ENCODE results near the gene OSCAR.
"Not testable (repeated sequence)": the region's sequence is repeated elsewhere in the genome, so short reads cannot be mapped to it uniquely, and the experiment has no call there.

OSCAR gene

DNA sequence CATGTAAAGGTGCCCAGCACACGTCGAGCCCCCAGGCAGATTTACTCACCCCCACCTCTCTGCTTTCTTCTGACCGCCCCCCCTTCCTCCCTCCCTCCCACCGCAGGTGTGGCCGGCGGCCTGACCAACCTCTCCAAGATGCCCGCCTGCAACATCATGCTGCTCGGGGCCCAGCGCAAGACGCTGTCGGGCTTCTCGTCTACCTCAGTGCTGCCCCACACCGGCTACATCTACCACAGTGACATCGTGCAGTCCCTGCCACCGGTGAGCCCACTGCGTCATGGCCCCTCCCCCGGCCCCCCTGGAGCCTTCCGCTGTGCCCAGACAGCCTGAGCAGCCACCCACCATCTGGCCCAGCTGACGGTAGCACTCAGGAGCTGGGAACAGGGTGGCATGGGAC lies 23.8 kb upstream of the OSCAR start:
- no peak for DNase-seq

- DNase-seq = no peak
Measured at GRCh38 chr19:54123682-54124081, 23.1 kb upstream of the OSCAR start.

DNA sequence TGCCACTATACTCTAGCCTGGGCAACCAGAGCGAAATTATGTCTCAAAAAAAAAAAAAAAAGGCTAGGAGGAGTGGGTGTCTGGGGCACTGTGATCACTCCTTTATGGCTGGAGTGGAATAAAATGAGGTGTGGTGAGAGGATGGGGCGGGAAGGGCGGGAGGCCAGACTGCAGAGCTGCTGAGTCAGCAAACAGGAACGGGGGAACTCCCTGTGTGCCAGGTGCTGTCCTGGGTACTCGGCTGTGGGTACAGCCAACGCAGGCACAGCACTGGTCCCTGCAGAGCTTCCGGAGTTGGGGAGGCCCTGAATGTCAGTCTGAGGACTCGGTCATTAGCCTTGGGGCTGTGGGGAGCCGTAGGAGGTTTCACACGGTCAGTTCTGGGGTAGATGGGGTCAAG lies 20.7 kb upstream of the OSCAR start:
- no peak for DNase-seq

GRCh38 chr19:54115109-54116063 lies 14.8 kb upstream of the OSCAR start, which contains the start of the genes PRPF31 and TFPT:
TSS of gene PRPF31 (plus strand) at chr19:54115754. CDS start at chr19:54118279, 2,525 bp downstream.
TSS of gene TFPT (minus strand) at chr19:54115657. CDS start at chr19:54115269, 388 bp downstream.
- peak; percentile 94 for DNase-seq

GRCh38 chr19:54114340-54115108 lies 13.9 kb upstream of the OSCAR start:
- DNase-seq = peak; percentile 21

DNA sequence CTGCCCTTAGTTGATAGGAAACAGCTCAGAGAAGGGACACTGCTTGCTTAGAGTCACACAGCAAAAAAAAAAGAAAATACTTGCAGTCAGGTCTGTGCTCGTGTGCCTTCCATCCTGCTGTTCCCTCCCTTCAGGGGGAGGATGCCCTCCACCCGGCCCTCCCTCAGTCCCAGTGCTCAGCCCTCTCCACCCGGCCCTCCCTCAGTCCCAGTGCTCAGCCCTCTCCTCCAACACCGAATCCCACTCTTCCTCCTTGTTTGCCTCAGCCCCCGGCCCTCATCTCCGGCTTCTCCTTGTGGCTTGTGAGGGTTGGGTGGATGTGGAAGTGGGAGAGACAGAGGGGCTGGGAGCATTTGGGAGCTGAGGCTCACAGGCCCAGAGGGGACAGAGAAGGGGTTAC lies 9.0 kb upstream of the OSCAR start:
- no peak for DNase-seq

DNA sequence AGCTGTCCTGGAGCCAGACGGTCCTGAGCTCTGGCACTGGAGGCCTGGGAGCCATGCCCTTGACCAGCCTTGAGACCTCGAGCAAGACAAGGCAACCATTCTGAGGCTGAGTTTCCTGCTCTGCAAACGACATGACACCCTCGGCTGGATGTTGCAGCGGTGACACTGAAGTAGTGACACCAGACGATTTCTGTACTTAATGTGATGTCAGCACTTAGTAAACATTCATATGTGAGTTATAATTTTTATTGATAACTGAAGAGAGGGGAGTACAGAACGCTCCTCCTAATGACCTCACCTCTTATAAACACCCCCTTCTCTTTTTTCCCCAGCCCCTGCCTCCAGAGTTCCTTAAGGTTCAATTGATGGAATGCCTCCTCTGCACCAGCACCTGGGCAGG lies 7.9 kb upstream of the OSCAR start:
- no peak for DNase-seq

GRCh38 chr19:54107876-54108490 lies 7.4 kb upstream of the OSCAR start:
- DNase-seq = no peak

DNA sequence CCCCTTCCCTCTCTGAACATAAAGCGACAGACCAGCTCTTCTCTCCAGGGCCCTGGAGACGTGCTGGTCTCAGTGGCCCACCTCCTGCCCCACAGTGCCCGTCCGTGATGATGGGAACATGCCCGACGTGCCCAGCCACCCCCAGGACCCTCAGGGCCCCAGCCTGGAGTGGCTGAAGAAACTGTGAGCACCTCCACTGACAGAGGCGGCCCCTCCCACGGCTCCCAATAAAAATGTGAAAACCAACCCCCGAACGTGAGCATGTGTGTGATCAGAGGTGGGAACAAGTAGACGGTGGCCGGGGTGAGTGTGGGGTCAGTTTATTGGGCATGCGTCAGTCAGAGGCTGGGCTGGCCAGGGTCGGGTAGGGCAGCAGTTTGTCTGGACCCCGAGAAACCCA lies 6.1 kb upstream of the OSCAR start:
- DNase-seq = no peak

GRCh38 chr19:54105796-54106195 lies 5.2 kb upstream of the OSCAR start:
- no peak for DNase-seq

- no peak for DNase-seq
Measured at GRCh38 chr19:54104998-54105715, 4.6 kb upstream of the OSCAR start.

- peak; percentile 94 for DNase-seq
Measured at GRCh38 chr19:54102421-54103169, 2.0 kb upstream of the OSCAR start, which contains the start of gene NDUFA3. TSS of gene NDUFA3 (plus strand) at chr19:54102855. CDS start at chr19:54102879, 24 bp downstream.

DNA sequence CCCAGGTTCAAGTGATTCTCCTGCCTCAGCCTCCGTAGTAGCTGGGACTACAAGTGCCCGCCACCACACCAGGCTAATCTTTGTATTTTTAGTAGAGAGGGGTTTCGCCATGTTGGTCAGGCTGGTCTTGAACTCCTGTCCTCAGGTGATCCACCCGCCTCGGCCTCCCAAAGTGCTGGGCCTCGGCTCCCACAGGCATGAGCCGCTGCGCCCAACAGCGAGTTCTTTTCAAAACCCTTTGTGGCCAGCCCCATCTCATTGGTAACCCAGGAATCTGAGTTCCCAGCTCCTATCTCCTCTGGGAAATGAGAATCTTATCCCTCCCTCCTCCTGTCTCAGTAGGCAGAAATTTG lies 724 bp downstream of the OSCAR start:
- DNase-seq = not testable (repeated sequence)

- no peak for DNase-seq
Measured at GRCh38 chr19:54099190-54099902, 1.3 kb downstream of the OSCAR start.

DNA sequence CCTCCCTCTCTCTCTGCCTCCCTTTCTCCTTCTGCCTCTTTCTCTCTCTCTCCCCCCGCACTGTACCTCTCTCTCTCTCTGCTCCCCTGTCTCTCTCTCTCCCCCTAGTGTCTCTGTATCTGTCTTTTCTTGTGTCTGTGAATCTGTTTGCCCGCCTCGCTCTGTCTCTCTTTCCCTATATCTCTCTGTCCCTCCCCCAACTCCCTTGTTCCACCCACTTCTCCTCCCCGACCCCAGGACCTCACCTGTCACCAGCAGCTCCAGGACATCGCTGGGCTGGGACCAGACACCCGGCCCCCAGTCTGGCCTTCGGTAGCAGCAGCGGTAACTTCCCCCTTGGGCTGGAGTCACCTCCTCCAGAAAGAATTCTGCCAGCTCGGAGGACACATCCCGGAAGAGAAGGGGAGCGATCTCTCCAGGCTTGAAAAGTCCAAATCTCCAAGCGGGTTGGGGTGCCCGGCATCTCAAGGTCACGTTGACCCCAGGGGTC lies 3.9 kb downstream of the OSCAR start:
- no peak for DNase-seq

DNA sequence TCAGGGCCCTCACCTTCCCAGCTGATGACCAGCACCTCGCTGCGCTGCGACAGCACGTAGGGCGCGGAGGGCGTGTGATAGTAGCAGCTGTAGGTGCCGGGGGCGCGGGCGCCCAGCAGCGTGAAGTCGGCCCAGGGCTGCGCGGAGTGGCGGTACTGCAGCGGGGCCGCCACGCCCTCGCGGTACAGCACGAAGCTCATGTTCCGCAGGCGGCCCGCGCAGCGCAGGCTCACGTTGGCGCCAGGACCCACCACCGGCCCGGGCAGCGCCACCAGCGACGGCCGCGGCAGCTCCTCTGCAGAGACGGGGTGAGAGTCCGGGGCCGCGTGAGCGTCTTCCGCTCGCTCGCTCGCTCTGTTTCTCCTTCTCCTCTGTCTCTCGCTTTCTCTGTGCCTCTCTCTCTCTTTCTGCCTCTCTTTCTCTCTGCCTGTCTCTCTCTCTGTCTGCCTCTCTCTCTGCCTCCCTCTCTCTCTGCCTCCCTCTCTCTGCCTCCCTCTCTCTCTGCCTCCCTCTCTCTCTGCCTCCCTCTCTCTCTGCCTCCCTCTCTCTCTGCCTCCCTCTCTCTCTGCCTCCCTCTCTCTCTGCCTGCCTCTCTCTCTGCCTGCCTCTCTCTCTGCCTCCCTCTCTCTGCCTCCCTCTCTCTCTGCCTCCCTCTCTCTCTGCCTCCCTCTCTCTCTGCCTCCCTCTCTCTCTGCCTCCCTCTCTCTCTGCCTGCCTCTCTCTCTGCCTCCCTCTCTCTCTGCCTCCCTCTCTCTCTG lies 4.6 kb downstream of the OSCAR start:
- not testable (repeated sequence) for DNase-seq

DNA sequence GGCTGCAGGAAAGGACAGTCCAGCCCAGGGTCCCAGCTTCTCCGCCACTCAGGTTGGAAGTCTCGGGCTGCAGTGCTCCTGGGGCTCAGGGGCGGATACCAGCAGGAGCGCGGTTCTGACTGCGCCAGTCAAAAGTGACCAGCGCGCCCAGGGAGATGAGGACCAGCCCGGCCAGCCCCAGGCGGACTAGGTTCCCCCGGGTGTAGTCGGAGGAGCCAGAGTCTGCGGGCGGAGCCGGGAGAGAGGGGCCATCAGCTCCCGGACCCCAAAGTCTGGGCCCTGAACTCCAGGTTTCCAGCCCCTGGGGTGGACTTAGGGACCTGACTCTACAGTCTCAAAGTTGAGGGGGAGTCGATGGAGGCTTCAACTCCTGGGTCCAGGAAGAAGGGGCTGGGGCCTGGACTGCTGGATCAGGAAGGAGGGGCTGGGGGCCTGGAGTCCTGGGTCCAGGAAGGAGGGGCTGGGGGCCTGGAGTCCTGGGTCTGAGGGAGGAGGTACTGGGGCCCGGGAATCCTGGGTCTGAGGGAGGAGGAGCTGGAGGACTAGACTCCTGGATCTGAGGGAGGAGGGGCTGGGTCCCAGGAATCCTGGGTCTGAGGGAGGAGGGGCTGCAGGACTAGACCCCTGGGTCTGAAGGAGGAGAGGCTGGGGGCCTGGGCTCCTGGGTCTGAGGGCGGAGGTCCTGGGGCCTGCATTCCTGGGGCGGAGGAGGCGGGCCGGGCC lies 5.3 kb downstream of the OSCAR start:
- no peak for DNase-seq

DNA sequence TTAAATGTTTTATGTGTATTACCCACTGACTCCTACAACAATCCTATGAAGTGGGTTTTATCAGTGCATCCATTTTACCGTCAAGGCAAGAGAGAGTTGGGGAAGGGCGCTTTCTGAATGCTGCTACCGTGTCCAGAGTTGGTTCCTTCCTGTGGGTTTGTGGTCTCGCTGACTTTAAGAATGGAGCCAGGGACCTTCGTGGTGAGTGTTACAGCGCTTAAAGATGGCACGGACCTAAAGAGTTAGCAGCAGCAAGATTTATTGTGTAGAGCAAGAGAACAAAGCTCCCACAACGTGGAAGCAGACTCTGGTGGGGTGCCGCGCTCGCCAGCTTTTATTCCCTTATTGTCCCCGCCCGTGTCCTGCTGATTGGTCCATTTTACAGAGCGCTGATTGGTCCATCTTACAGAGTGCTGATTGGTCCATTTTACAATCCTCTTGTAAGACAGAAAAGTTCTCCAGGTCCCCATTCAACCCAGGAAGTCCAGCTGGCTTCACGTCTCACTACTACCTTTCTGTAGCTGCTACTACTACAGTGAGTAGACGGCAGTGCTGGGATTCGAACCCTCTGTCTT lies 6.1 kb downstream of the OSCAR start:
- DNase-seq = no peak

- no peak for DNase-seq
Measured at GRCh38 chr19:54084410-54084809, 16.2 kb downstream of the OSCAR start.
